ENCODE data around the gene NUP93.

- TF ChIP-seq POLR2A (IDR thresholded peaks at IDR 0.05) = no peak
- TF ChIP-seq CTCF (IDR thresholded peaks at IDR 0.05) = no peak
Measured at GRCh38 chr16:56744996-56745640, 15.2 kb downstream of the NUP93 start.
